Stimulated activated CD4-positive, alpha-beta T cell treated with anti-CD3 and anti-CD28 coated beads, Interleukin-4, amount 100 ng/mL, for 1 hour (primary cell): Measurements from ENCODE around the gene PXDN.
A peak's percentile ranks its signal among the peaks of the same experiment; 100 is the strongest.
"Not testable (repeated sequence)": the region's sequence is repeated elsewhere in the genome, so short reads cannot be mapped to it uniquely, and the experiment has no call there.

Experiments used
- DNase-seq: peaks from one replicate; pipeline ENCODE4 v3.0.0-alpha.2; 2020

Gene PXDN

GRCh38 chr2:1773883-1774282 lies 29.6 kb upstream of the PXDN start:
- DNase-seq = no peak

- DNase-seq = no peak
Observed at GRCh38 chr2:1772471-1773267, 28.4 kb upstream of the PXDN start.

- no peak for DNase-seq
Observed at GRCh38 chr2:1771626-1772280, 27.4 kb upstream of the PXDN start.

DNA sequence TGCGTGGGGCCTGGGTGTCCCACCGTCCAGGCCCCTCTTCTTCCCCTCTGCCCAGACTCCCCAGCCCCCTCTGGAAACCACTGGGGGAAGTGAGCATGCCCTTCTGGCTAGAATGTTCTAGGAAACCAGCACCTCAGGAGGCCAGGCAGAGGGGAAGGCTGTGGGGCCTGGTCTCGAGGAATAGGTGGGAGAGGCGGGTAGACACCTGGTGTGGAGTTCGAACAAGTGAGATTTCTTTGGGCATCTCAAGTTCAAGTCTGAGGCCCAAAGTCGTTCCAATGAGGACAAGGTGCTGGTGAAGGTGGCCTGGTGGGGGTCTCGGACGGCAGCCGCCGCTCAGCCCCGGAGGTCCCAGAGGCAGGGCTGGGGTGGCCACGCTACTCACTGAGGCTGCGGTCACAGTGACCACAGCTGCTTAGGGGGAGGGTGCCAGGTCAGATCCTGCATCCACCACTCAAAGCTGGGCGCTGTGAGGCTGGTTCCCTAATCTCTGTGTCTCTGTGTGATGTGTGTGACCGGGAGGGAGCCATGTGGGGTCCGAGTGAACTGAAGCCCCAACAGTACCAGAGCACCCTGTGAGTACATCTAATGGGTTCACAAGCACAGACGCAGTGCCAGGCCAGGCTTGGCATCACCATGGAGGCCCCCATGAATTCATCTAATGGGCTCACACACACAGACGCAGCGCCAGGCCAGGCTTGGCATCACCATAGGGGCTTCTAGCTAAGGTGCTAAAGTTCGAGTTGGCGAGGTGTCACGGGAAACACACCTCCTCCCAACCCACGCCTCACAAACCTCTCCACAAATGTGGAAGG lies 26.5 kb upstream of the PXDN start:
- DNase-seq = no peak

DNA sequence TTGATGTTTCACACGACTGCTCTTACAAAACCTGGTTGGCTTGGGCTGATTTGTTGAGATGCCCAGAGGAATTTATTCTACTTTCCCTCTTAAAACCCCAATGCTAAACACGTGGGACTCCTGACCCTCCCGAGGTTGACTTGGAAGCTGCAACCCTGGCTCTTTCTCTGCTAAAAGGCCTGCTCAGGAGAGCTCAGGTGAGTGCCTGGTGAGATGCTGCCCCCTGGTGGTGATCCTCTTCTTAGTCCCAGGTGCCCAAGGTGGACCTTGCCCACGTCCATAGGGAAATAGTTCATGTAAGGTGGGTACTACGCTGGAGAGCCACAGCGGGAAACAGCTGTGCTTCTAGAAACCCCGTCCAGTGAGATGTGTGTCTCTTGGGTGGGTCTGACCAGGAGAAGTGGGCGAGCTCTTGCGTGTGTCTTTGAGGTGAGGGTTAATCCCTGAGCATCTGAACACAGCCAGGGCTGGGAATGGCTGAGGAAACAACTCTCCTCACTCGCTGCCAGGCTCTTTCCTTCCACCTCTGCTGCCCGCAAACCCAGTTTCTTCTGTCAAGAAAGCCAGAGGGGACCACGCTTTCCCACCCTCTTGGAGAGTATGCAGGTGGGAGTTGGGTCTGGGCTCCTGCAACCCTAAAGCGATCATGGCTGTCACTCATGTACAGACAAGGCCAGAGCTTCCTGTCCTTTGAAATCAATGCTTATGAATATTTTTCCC lies 25.5 kb upstream of the PXDN start:
- DNase-seq = peak; percentile 47

DNA sequence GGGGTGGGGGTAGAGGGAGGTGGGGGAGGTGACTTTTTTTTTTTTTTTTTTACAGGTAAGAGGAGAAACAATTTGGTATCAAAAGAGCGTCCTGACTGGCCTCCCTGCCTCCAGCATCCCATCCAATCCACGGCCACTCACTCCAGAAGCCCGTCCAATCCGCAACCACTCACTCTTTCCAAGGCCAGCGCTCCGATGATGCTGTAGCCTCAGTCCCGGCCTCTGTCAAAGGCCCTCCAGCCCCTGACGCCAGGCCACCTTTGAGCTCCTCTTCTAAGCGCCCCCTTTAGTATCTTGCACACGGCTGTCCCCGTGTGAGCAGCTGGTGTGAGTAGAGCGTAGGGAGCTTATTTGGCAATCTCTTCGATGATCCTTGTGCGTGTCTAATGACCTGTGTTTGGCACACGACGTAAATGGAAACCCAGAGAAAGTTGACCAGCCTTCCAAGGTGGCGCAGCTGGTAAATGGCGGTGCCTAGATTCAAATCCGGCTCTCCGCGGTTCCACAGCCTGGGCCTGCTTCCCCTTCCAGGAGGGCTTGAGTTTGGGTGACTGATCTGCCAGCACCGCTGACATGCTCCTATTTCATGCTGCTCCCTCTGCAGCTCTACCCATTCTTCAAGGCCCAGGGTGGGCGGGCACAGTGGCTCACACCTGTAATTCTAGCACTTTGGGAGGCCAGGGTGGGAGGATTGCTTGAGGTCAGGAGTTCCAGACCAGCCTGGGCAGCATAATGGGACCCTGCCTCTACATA lies 23.8 kb upstream of the PXDN start:
- no peak for DNase-seq

GRCh38 chr2:1766851-1767811 lies 22.8 kb upstream of the PXDN start:
- DNase-seq = no peak

GRCh38 chr2:1766425-1766824 lies 22.1 kb upstream of the PXDN start:
- DNase-seq = no peak

DNA sequence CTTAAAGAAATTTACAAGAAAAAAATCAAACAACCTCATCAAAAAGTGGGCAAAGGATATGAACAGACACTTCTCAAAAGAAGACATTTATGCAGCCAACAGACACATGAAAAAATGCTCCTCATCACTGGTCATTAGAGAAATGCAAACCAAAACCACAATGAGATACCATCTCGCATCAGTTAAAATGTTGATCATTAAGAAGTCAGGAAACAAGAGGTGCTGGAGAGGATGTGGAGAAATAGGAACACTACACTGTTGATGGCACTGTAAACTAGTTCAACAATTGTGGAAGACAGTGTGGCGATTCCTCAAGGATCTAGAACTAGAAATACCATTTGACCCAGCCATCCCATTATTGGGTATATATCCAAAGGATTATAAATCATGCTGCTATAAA lies 20.9 kb upstream of the PXDN start:
- not testable (repeated sequence) for DNase-seq

DNA sequence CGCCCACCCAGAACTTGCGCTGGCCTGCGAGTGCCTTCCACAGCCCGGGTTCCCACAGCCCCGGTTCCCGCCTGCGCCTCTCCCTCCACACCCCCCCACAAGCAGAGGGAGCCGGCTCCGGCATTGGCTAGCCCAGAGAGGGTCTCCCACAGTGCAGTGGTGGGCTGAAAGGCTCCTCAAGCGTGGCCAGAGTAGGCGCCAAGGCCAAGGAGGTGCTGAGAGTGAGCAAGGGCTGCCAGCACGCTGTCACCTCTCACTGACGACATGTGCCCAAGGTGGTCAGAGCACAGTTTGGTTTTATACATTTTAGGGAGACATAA lies 15.3 kb upstream of the PXDN start:
- DNase-seq = no peak

- no peak for DNase-seq
Observed at GRCh38 chr2:1758774-1759610, 14.7 kb upstream of the PXDN start.

GRCh38 chr2:1758171-1758570 lies 13.9 kb upstream of the PXDN start:
- DNase-seq = no peak

- no peak for DNase-seq
Observed at GRCh38 chr2:1757567-1757966, 13.3 kb upstream of the PXDN start.

DNA sequence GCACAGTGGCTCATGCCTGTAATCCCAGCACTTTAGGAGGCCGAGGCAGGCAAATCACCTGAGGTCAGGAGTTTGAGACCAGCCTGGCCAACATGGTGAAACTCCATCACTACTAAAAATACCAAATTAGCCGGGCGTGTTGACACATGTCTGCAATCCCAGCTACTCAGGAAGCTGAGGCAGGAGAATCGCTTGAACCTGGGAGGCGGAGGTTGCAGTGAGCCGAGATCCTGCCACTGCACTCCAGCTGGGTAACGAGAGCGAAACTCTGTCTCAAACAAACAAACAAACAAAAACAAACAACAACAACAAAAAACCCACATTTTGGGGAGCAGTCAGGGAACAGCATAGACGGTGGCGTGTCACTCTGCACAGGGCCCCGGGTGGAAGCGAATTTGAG lies 12.8 kb upstream of the PXDN start:
- not testable (repeated sequence) for DNase-seq

GRCh38 chr2:1756456-1756855 lies 12.1 kb upstream of the PXDN start:
- no peak for DNase-seq

- no peak for DNase-seq
Observed at GRCh38 chr2:1755436-1756191, 11.3 kb upstream of the PXDN start.

DNA sequence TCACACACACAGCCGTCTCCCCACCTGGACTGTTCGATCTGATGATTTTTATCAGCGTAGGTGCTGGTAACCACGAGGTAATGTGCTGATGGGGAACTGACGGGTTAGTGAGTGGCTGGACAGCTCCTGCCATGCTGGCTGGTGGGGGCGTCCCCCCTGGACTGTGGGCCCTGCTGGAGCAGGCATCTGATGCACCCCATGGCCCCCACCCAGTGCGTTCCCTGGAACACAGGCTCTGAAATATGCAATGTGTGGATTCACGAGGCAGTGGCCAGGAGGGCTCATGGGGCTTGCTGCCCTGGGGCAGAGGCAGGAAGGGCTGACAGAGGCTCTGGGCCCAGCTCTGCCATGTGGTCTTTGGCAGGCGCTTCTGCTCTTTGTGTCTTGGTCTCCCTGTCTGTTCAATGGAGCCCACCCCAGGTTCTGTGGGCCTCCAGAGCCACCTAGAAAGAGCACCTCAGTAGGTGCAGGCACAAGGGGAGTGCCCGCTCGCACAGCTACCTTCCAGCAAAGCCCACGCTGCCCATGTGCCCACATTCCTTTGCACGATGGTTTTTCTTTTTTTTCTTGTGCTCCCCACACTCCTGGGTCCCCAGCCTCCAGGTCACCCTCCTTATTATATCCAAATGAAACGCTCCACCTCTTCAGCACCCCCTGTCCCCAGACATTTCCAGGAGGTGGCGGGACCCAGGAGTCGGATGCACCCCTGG lies 10.3 kb upstream of the PXDN start:
- no peak for DNase-seq

DNA sequence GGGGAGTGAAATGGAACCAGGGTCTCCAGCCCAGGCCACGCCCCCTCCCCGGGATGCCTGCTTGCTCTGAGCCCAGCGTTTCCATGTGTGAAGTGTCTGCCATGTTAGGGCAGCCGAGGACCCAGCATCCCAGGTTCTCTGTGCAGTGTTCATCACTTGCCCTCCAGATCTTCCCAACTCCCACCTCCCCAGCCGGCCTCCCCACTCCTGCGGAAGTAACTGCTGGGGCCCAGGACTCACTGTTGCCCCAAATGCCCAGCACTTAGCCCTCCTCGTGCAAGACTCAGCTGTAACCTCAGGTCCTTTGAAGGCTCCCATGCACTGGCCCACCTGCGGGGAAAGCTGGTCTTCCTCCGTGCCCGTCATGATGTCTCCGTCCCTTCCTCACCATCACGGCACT lies 9.7 kb upstream of the PXDN start:
- DNase-seq = no peak

- DNase-seq = no peak
Observed at GRCh38 chr2:1752751-1753150, 8.4 kb upstream of the PXDN start.
